SK-N-SH (cell line): ENCODE data around the gene C2CD4C. TPM values are rescaled to one million over a fixed set of nuclear protein-coding genes. Genes with fewer than 3 reads are reported as not detected.

Experiments used
- CTCF ChIA-PET: fragments of 300-600, 350-600 bp; formaldehyde crosslinking; extraction: SDS; loops from one replicate; lab custom pipeline; 2021; lab: Yijun Ruan, JAX
- POLR2A ChIA-PET: fragments of 350-600 bp; sonication (Branson Sonifier 250); formaldehyde crosslinking; extraction: SDS; loops from one replicate; lab custom pipeline; 2020; ENCODE audit warnings: antibody characterized with exemption, inconsistent platforms; lab: Yijun Ruan, JAX
- DNase-seq: peaks from one replicate; pipeline ENCODE4 v3.0.0; 2012
- H2AFZ ChIP-seq: fragments of 200-600 bp; sonication (generic); 2 replicates; pipeline ENCODE4 v1.8.1; 2016; ENCODE audit warnings: antibody characterized with exemption, mild to moderate bottlenecking, low read depth
- H3F3A ChIP-seq: fragments of 200-600 bp; sonication (generic); replicated peaks from 2 replicates; pipeline ENCODE3; 2016; ENCODE audit warnings: antibody characterized with exemption, mild to moderate bottlenecking; ENCODE audit not compliant: insufficient read depth
- H3K27ac ChIP-seq, 2 experiments: fragments of 200-500 bp in 1 of 2; fragments of 200-600 bp in 1 of 2; sonication (Bioruptor generic) in 1 of 2; sonication (generic), shearing (Covaris generic) in 1 of 2; 2 replicates each; pipeline versions ENCODE4 v1.5.1 to v1.6.1; 2014 to 2016; ENCODE audit warnings: low read depth in 2 of 2, inconsistent platforms in 1 of 2, low read length in 1 of 2, mild to moderate bottlenecking in 1 of 2, mixed read lengths in 1 of 2
- H3K27me3 ChIP-seq: fragments of 200-600 bp; sonication (generic), shearing (Covaris generic); 2 replicates; pipeline ENCODE4 v1.6.1; 2016; ENCODE audit warnings: mixed run types; ENCODE audit not compliant: insufficient read depth
- H3K36me3 ChIP-seq, 2 experiments: fragments of 200-500 bp in 1 of 2; fragments of 200-600 bp in 1 of 2; sonication (Bioruptor generic) in 1 of 2; sonication (generic) in 1 of 2; replicated peaks in 1 of 2; 2 replicates each; pipeline versions ENCODE3 to v1.5.1; 2014 to 2016; ENCODE audit warnings: low read length in 1 of 2, mild to moderate bottlenecking in 1 of 2; ENCODE audit not compliant: insufficient read depth in 2 of 2, control insufficient read depth in 1 of 2
- H3K4me1 ChIP-seq, 2 experiments: fragments of 200-500 bp in 1 of 2; fragments of 200-600 bp in 1 of 2; sonication (Bioruptor generic) in 1 of 2; sonication (generic), shearing (Covaris generic) in 1 of 2; 2 replicates each; pipeline versions ENCODE4 v1.5.1 to v1.6.1; 2014 to 2016; ENCODE audit warnings: low read depth in 1 of 2, low read length in 1 of 2, mixed run types in 1 of 2; ENCODE audit not compliant: insufficient read depth in 2 of 2, control insufficient read depth in 1 of 2
- H3K4me2 ChIP-seq: fragments of 200-600 bp; sonication (generic), shearing (Covaris generic); 2 replicates; pipeline ENCODE4 v1.6.1; 2017; ENCODE audit warnings: mixed run types
- H3K4me3 ChIP-seq, 2 experiments: fragments of 200-500 bp in 1 of 2; fragments of 200-600 bp in 1 of 2; sonication (Bioruptor generic) in 1 of 2; sonication (generic), shearing (Covaris generic) in 1 of 2; 2 replicates each; pipeline versions ENCODE4 v1.5.1 to v1.8.1; 2014 to 2016; ENCODE audit warnings: low read depth in 2 of 2, inconsistent platforms in 1 of 2, low read length in 1 of 2, mild to moderate bottlenecking in 1 of 2, mixed read lengths in 1 of 2, moderate library complexity in 1 of 2
- H3K79me2 ChIP-seq: fragments of 200-600 bp; sonication (generic); 2 replicates; pipeline ENCODE4 v1.8.1; 2017; ENCODE audit warnings: mild to moderate bottlenecking; ENCODE audit not compliant: insufficient read depth
- H3K9ac ChIP-seq: fragments of 200-600 bp; sonication (generic); 2 replicates; pipeline ENCODE4 v1.6.1; 2017; ENCODE audit warnings: mixed run types
- H3K9me2 ChIP-seq: fragments of 200-600 bp; sonication (generic); 2 replicates; pipeline ENCODE4 v1.6.1; 2017; ENCODE audit warnings: mixed run types
- H3K9me3 ChIP-seq: fragments of 200-600 bp; sonication (generic); 2 replicates; pipeline ENCODE4 v1.6.1; 2017; ENCODE audit warnings: mixed run types, mild to moderate bottlenecking, moderate library complexity
- H4K20me1 ChIP-seq: fragments of 200-600 bp; sonication (generic); 2 replicates; pipeline ENCODE4 v1.6.1; 2017; ENCODE audit warnings: mild to moderate bottlenecking, mixed run types; ENCODE audit not compliant: insufficient read depth
- CHD2 ChIP-seq: fragments of 150-350 bp; IDR thresholded peaks from 2 replicates; pipeline ENCODE4 v1.6.1; 2018; ENCODE audit warnings: low read length; ENCODE audit not compliant: partially characterized antibody
- ELF1 ChIP-seq: IDR thresholded peaks from 2 replicates; pipeline ENCODE4 v1.4.0; 2012
- EP300 ChIP-seq, 2 experiments: IDR thresholded peaks; 2 replicates each; pipeline versions ENCODE4 v1.4.0 to v1.6.1; 2012; ENCODE audit warnings: borderline replicate concordance in 1 of 2, low read depth in 1 of 2, low read length in 1 of 2
- FOSL2 ChIP-seq: IDR thresholded peaks from 2 replicates; pipeline ENCODE4 v1.4.0; 2012; ENCODE audit warnings: low read depth, mild to moderate bottlenecking, moderate library complexity, borderline replicate concordance
- FOXM1 ChIP-seq: IDR thresholded peaks from 2 replicates; pipeline ENCODE4 v1.4.0; 2012; ENCODE audit warnings: low read depth, mild to moderate bottlenecking
- GABPA ChIP-seq: IDR thresholded peaks from 2 replicates; pipeline ENCODE4 v1.4.0; 2012; ENCODE audit warnings: low read depth, mild to moderate bottlenecking
- GATA2 ChIP-seq: sonication (generic); formaldehyde crosslinking; IDR thresholded peaks from 2 replicates; pipeline ENCODE4 v1.5.0; 2020; ENCODE audit warnings: mild to moderate bottlenecking, missing genetic modification reagents
- JUND ChIP-seq: IDR thresholded peaks from 2 replicates; pipeline ENCODE4 v1.4.0; 2012
- MAX ChIP-seq: IDR thresholded peaks from 2 replicates; pipeline ENCODE4 v1.4.0; 2012; ENCODE audit warnings: low read depth
- NFIC ChIP-seq: IDR thresholded peaks from 2 replicates; pipeline ENCODE4 v1.4.0; 2012; ENCODE audit warnings: borderline replicate concordance
- NRF1 ChIP-seq: IDR thresholded peaks from 2 replicates; pipeline ENCODE4 v1.6.1; 2012; ENCODE audit warnings: low read depth, mild to moderate bottlenecking, low read length
- POLR2AphosphoS5 ChIP-seq: IDR thresholded peaks from 2 replicates; pipeline ENCODE4 v1.6.1; 2012; ENCODE audit warnings: low read depth, low read length
- RAD21 ChIP-seq: IDR thresholded peaks from 2 replicates; pipeline ENCODE4 v1.6.1; 2012; ENCODE audit warnings: mild to moderate bottlenecking, low read length
- RCOR1 ChIP-seq: fragments of 150-350 bp; IDR thresholded peaks from 2 replicates; pipeline ENCODE4 v1.6.1; 2017; ENCODE audit warnings: antibody characterized with exemption, low read length
- SIN3A ChIP-seq: IDR thresholded peaks from 2 replicates; pipeline ENCODE4 v1.6.1; 2012; ENCODE audit warnings: low read depth, mild to moderate bottlenecking, low read length, moderate library complexity, borderline replicate concordance
- SMC3 ChIP-seq: IDR thresholded peaks from 2 replicates; pipeline ENCODE4 v1.6.1; 2012; ENCODE audit warnings: low read depth, low read length, improper control_type of control experiment
- TCF12 ChIP-seq: IDR thresholded peaks from 2 replicates; pipeline ENCODE4 v1.4.0; 2012
- TEAD4 ChIP-seq: IDR thresholded peaks from 2 replicates; pipeline ENCODE4 v1.4.0; 2012; ENCODE audit warnings: mild to moderate bottlenecking, borderline replicate concordance; ENCODE audit not compliant: insufficient read depth
- USF2 ChIP-seq: fragments of 150-350 bp; IDR thresholded peaks from 2 replicates; pipeline ENCODE4 v1.6.1; 2017; ENCODE audit warnings: antibody characterized with exemption, low read length, low read depth, borderline replicate concordance
- WGBS: methylation state at CpG from one replicate; pipeline ENCODE4 v1.1.6; 2017; ENCODE audit warnings: low lambda C conversion rate; 5-methylcytosine and 5-hydroxymethylcytosine counted together
- polyA plus RNA-seq, 3 experiments: library from polyadenylated mRNA; depleted of rRNA; stranded (reverse); fragments of >200 nt; gene quantifications; 2 replicates each; pipeline ENCODE4 v1.2.3, GENCODE V29; 2012

C2CD4C gene
- polyA plus RNA-seq, 1 of the 3 experiments (the other 2 are of a cell fraction): 0.23 TPM

GRCh38 chr19:435707-436412, 26.9 kb upstream of the C2CD4C start:
- 75% methylated on average over 19 of the region's 33 CpGs for WGBS
- POLR2A ChIA-PET: interaction anchor here (1.0 kb wide), 1 partner anchor 9 kb away, joined by 3 read pairs; no protein-coding TSS in a partner anchor
- Histone ChIP-seq H3K9ac (no peak overlapping the region), H3K79me2 (no peaks in the 10 kb centered on the region), H3K4me1 (no peaks in the 10 kb centered on the region)
- no peak for DNase-seq
- no peak for TF ChIP-seq FOXM1
- TF ChIP-seq RAD21: no peak
- TF ChIP-seq NRF1: no peak
- no peak for TF ChIP-seq TEAD4
- TF ChIP-seq NFIC: no peak
- TF ChIP-seq EP300 (IDR thresholded peaks at IDR 0.05; ENCODE audit: borderline replicate concordance in 1 of 2, low read depth in 1 of 2, low read length in 1 of 2): no peak
- no peak for TF ChIP-seq USF2
- TF ChIP-seq, all 33 proteins: peak for 0
- Histone ChIP-seq H4K20me1 (no peaks in the 10 kb centered on the region), H3K4me3 (no peak overlapping the region), H3K9me3 (no peaks in the 10 kb centered on the region), H3K27me3 (no peaks in the 10 kb centered on the region), H3K36me3 (no peaks in the 10 kb centered on the region), H3K4me2 (no peak overlapping the region), H3K27ac (no peak overlapping the region), H3F3A (no peaks in the 10 kb centered on the region), H3K9me2 (no peaks in the 10 kb centered on the region), H2AFZ (no peak overlapping the region)
- CTCF ChIA-PET: interaction anchor here (0.6 kb wide), 1 partner anchor 9 kb away, joined by 3 read pairs; no protein-coding TSS in a partner anchor

DNA sequence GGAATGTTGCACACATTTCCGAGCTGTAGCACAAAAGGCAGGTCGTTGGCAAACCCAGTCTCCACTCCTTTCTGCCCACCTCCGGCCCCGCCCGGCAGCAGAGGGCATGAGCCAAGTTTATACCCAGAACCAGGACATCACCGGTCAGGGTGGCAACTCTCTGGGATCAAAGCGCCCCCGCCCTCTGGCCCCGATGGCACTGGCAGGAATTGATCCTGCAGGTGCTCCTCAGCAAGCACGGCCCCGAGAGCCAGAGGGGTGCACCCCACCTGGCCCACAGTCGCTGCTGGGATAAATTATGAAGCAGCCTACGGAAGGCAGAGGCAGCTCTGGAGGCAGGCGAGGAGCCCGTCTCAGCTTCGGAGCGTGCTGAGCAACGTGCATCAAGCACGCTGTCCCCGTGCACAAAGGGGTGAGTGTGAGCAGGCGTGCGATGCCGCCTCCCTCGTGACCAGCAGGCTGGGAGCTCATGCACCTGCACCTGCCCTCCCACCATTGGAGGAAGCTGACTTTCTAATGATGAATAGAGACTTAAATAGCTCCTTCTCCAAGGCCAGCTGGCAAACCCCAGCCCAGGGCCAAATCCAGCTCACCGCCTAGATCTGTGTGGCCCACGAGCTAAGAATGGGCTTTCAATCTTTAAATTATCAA, 26.2 kb upstream of the C2CD4C start:
- H3K27me3 ChIP-seq: no peaks in the 10 kb centered on the region
- H4K20me1 ChIP-seq: no peaks in the 10 kb centered on the region
- H3K4me1 ChIP-seq: no peaks in the 10 kb centered on the region
- TF ChIP-seq CHD2: no peak
- no peak for TF ChIP-seq FOSL2
- TF ChIP-seq POLR2AphosphoS5: no peak
- TF ChIP-seq GATA2 (CRISPR knock-in tag): no peak
- TF ChIP-seq SIN3A: no peak
- TF ChIP-seq JUND: no peak
- TF ChIP-seq TCF12: no peak
- TF ChIP-seq RCOR1: no peak
- no peak for TF ChIP-seq RAD21
- TF ChIP-seq ELF1: no peak
- no peak for TF ChIP-seq MAX
- TF ChIP-seq FOXM1: no peak
- no peak for TF ChIP-seq SMC3
- no peak for TF ChIP-seq NFIC
- no peak for TF ChIP-seq GABPA
- no peak overlapping the region for H3K4me2 ChIP-seq
- H3K9me2 ChIP-seq: no peaks in the 10 kb centered on the region
- no peak overlapping the region for H3K27ac ChIP-seq
- H2AFZ ChIP-seq: no peak overlapping the region
- ChIA-PET CTCF (interaction anchor here (0.6 kb wide), 1 partner anchor 8 kb away, joined by 3 read pairs; no protein-coding TSS in a partner anchor), POLR2A (interaction anchor here (1.0 kb wide), 1 partner anchor 8 kb away, joined by 3 read pairs; no protein-coding TSS in a partner anchor)
- H3K9me3 ChIP-seq: no peaks in the 10 kb centered on the region
- H3F3A ChIP-seq: no peaks in the 10 kb centered on the region
- WGBS: 78% methylated on average over 11 of the region's 26 CpGs
- H3K36me3 ChIP-seq: no peaks in the 10 kb centered on the region
- DNase-seq: no peak
- no peak overlapping the region for H3K4me3 ChIP-seq
- no peaks in the 10 kb centered on the region for H3K79me2 ChIP-seq
- H3K9ac ChIP-seq: no peak overlapping the region
